IMR-90 (cell line): ENCODE measurements around the gene GPC6. TPM values are rescaled to one million over a fixed set of nuclear protein-coding genes. Genes with fewer than 3 reads are reported as not detected.

Experiments used
- ATAC-seq: fragments of 200-7000 bp; cut with Tn5 transposase; 2 replicates; pipeline ENCODE4 v1.9.1; 2020; ENCODE audit warnings: low read depth, mild to moderate bottlenecking, moderate library complexity
- BruUV-seq: library from RNA; stranded (reverse); fragments of 400-500 nt; replicated peaks from 2 replicates; lab custom pipeline; 2021; lab: Mats Ljungman, UMichigan
- CTCF ChIA-PET: fragments of 300-600 bp; formaldehyde crosslinking; extraction: SDS; loops from one replicate; lab custom pipeline; 2021; ENCODE audit warnings: antibody characterized with exemption; lab: Yijun Ruan, JAX
- POLR2A ChIA-PET: fragments of 300-600 bp; sonication (Branson Sonifier 250); formaldehyde crosslinking; loops from one replicate; lab custom pipeline; 2022; ENCODE audit warnings: antibody characterized with exemption; ENCODE audit not compliant: unreplicated experiment; lab: Charles Lee
- DNase-seq: peaks from one replicate; pipeline ENCODE4 v3.0.0; 2013
- H2AFZ ChIP-seq: replicated peaks from 2 replicates; pipeline ENCODE3; 2013; ENCODE audit warnings: low read length, mild to moderate bottlenecking; ENCODE audit not compliant: poor library complexity
- H2AK5ac ChIP-seq: 2 replicates; pipeline ENCODE4 v1.6.1; 2013; ENCODE audit warnings: low read depth, low read length, inconsistent platforms
- H2AK9ac ChIP-seq: replicated peaks from 2 replicates; pipeline ENCODE3; 2013; ENCODE audit warnings: mild to moderate bottlenecking, low read depth, low read length, moderate library complexity; ENCODE audit not compliant: poor library complexity
- H2BK120ac ChIP-seq: 2 replicates; pipeline ENCODE4 v1.6.1; 2013; ENCODE audit warnings: low read depth, low read length, inconsistent platforms
- H2BK15ac ChIP-seq: 3 replicates; pipeline ENCODE4 v1.6.1; 2013; ENCODE audit warnings: low read depth, low read length, inconsistent platforms
- H2BK20ac ChIP-seq: 2 replicates; pipeline ENCODE4 v1.6.1; 2013; ENCODE audit warnings: low read depth, mild to moderate bottlenecking, inconsistent platforms, low read length, moderate library complexity
- H2BK5ac ChIP-seq: 2 replicates; pipeline ENCODE4 v1.6.1; 2013; ENCODE audit warnings: mild to moderate bottlenecking, low read depth, low read length, inconsistent platforms; ENCODE audit not compliant: poor library complexity, severe bottlenecking
- H3K14ac ChIP-seq: replicated peaks from 2 replicates; pipeline ENCODE4 v1.6.1; 2013; ENCODE audit warnings: low read depth, low read length, inconsistent platforms
- H3K18ac ChIP-seq: 2 replicates; pipeline ENCODE4 v1.6.1; 2013; ENCODE audit warnings: low read depth, low read length, control low read depth
- H3K23ac ChIP-seq: 2 replicates; pipeline ENCODE4 v1.6.1; 2013; ENCODE audit warnings: low read depth, low read length, inconsistent platforms
- H3K27ac ChIP-seq: 2 replicates; pipeline ENCODE4 v1.5.1; 2013; ENCODE audit warnings: mild to moderate bottlenecking, control low read depth, low read length; ENCODE audit not compliant: insufficient read depth
- H3K27me3 ChIP-seq: 2 replicates; pipeline ENCODE4 v1.6.1; 2013; ENCODE audit warnings: low read length; ENCODE audit not compliant: control insufficient read depth, insufficient read depth
- H3K36me3 ChIP-seq: 2 replicates; pipeline ENCODE4 v1.6.1; 2013; ENCODE audit warnings: low read length, mixed read lengths; ENCODE audit not compliant: control insufficient read depth, insufficient read depth
- H3K4ac ChIP-seq: 2 replicates; pipeline ENCODE4 v1.6.1; 2013; ENCODE audit warnings: low read depth, low read length, inconsistent platforms
- H3K4me1 ChIP-seq: 2 replicates; pipeline ENCODE4 v1.6.1; 2013; ENCODE audit warnings: low read length, mixed read lengths; ENCODE audit not compliant: control insufficient read depth, insufficient read depth
- H3K4me2 ChIP-seq: 2 replicates; pipeline ENCODE4 v1.6.1; 2013; ENCODE audit warnings: low read depth, mild to moderate bottlenecking, control low read depth, low read length, moderate library complexity
- H3K4me3 ChIP-seq: 2 replicates; pipeline ENCODE4 v1.5.1; 2013; ENCODE audit warnings: low read depth, mild to moderate bottlenecking, control low read depth, low read length, moderate library complexity; ENCODE audit not compliant: insufficient read depth
- H3K56ac ChIP-seq: 2 replicates; pipeline ENCODE4 v1.6.1; 2013; ENCODE audit warnings: low read length, inconsistent platforms; ENCODE audit not compliant: insufficient read depth; ENCODE audit errors: extremely low read depth
- H3K79me1 ChIP-seq, 2 experiments: 2 replicates each; pipeline ENCODE4 v1.6.1; 2013; ENCODE audit warnings: low read length in 2 of 2, inconsistent platforms in 1 of 2, low read depth in 1 of 2
- H3K9ac ChIP-seq: 2 replicates; pipeline ENCODE4 v1.6.1; 2013; ENCODE audit warnings: low read depth, low read length, control low read depth
- H3K9me1 ChIP-seq: 2 replicates; pipeline ENCODE4 v1.6.1; 2013; ENCODE audit warnings: low read length, inconsistent platforms; ENCODE audit not compliant: insufficient read depth
- H3K9me3 ChIP-seq: 2 replicates; pipeline ENCODE4 v1.6.1; 2013; ENCODE audit warnings: low read length; ENCODE audit not compliant: control insufficient read depth, insufficient read depth
- H4K20me1 ChIP-seq: 2 replicates; pipeline ENCODE4 v1.6.1; 2013; ENCODE audit warnings: low read length, inconsistent platforms; ENCODE audit not compliant: insufficient read depth
- H4K5ac ChIP-seq: 2 replicates; pipeline ENCODE4 v1.6.1; 2013; ENCODE audit warnings: mild to moderate bottlenecking, low read depth, low read length, control low read depth
- H4K8ac ChIP-seq, 2 experiments: 2 replicates each; pipeline ENCODE4 v1.6.1; 2013; ENCODE audit warnings: low read depth in 2 of 2, low read length in 2 of 2, control low read depth in 1 of 2, inconsistent platforms in 1 of 2
- H4K91ac ChIP-seq: 2 replicates; pipeline ENCODE4 v1.6.1; 2013; ENCODE audit warnings: low read depth, low read length, inconsistent platforms; ENCODE audit not compliant: insufficient read depth
- BHLHE40 ChIP-seq: fragments of 150-350 bp; IDR thresholded peaks from 2 replicates; pipeline ENCODE4 v1.6.1; 2016; ENCODE audit warnings: mild to moderate bottlenecking, low read depth, low read length
- CEBPB ChIP-seq: IDR thresholded peaks from 2 replicates; pipeline ENCODE4 v1.6.1; 2012; ENCODE audit warnings: low read depth, low read length, improper control_type of control experiment
- CHD1 ChIP-seq: IDR thresholded peaks from 2 replicates; pipeline ENCODE4 v1.6.1; 2012; ENCODE audit warnings: low read depth, low read length, improper control_type of control experiment
- FOS ChIP-seq: fragments of 150-350 bp; IDR thresholded peaks from 2 replicates; pipeline ENCODE4 v1.6.1; 2016; ENCODE audit warnings: low read depth, low read length
- MAFK ChIP-seq: IDR thresholded peaks from 2 replicates; pipeline ENCODE4 v1.6.1; 2012; ENCODE audit warnings: low read depth, low read length, improper control_type of control experiment
- MAZ ChIP-seq: IDR thresholded peaks from 2 replicates; pipeline ENCODE4 v1.6.1; 2012; ENCODE audit warnings: low read depth, mild to moderate bottlenecking, low read length, improper control_type of control experiment, moderate library complexity, borderline replicate concordance
- MXI1 ChIP-seq: IDR thresholded peaks from 2 replicates; pipeline ENCODE4 v1.6.1; 2012; ENCODE audit warnings: low read depth, mild to moderate bottlenecking, low read length, moderate library complexity, borderline replicate concordance
- RAD21 ChIP-seq: IDR thresholded peaks from 2 replicates; pipeline ENCODE4 v1.6.1; 2012; ENCODE audit warnings: low read length, improper control_type of control experiment
- RCOR1 ChIP-seq: IDR thresholded peaks from 2 replicates; pipeline ENCODE4 v1.6.1; 2012; ENCODE audit warnings: mild to moderate bottlenecking, low read length, improper control_type of control experiment; ENCODE audit not compliant: insufficient replicate concordance
- RFX5 ChIP-seq: IDR thresholded peaks from 2 replicates; pipeline ENCODE4 v1.8.0; 2012; ENCODE audit warnings: low read depth, mild to moderate bottlenecking, low read length, moderate library complexity
- SMC3 ChIP-seq: fragments of 150-350 bp; IDR thresholded peaks from 2 replicates; pipeline ENCODE4 v1.6.1; 2016; ENCODE audit warnings: low read depth, mild to moderate bottlenecking, antibody characterized with exemption, low read length, moderate library complexity
- WGBS, 2 experiments: methylation state at CpG; one replicate each; pipeline versions ENCODE4 v1.1.5 to v1.1.7; 2013; ENCODE audit warnings: missing lambda C conversion rate in 2 of 2; ENCODE audit not compliant: insufficient read length in 1 of 2; ENCODE audit errors: extremely low coverage in 2 of 2; 5-methylcytosine and 5-hydroxymethylcytosine counted together
- dilution Hi-C: fragments of 300-500 bp; cut with HindIII; formaldehyde crosslinking; loops from one replicate; pipeline ENCODE4 v1.14.3; 2018; ENCODE audit warnings: low sequenced_read_pairs; ENCODE audit not compliant: unreplicated experiment
- in situ Hi-C: fragments of 300-500 bp; cut with MboI; formaldehyde crosslinking; loops from 3 replicates; pipeline ENCODE4 v1.14.3; 2019; ENCODE audit warnings: low sequenced_read_pairs, inconsistent platforms, mixed read lengths
- intact Hi-C: fragments of 100-400 bp; cut with micrococcal nuclease; formaldehyde crosslinking; loops from 2 replicates; pipeline ENCODE4 v1.10.0; 2022
- polyA plus RNA-seq, 3 experiments: library from polyadenylated mRNA; depleted of rRNA; stranded (reverse); fragments of >200 nt; gene quantifications; 2 replicates each; pipeline ENCODE4 v1.2.3, GENCODE V29; 2012; ENCODE audit warnings: low replicate concordance in 1 of 3
- total RNA-seq: library from RNA; depleted of rRNA; stranded (reverse); fragments of >200 nt; gene quantifications from 2 replicates; pipeline ENCODE4 v1.2.3, GENCODE V29; 2012
- TF ChIP-seq, protein P1 (sequence below): conservative IDR thresholded peaks from 2 replicates; pipeline ENCODE4 v1.5.1; 2012; ENCODE audit warnings: mild to moderate bottlenecking, low read depth, low read length, improper control_type of control experiment
- TF ChIP-seq, protein P2 (sequence below): fragments of 150-350 bp; IDR thresholded peaks from 2 replicates; pipeline ENCODE4 v1.6.1; 2016; ENCODE audit warnings: low read depth, mild to moderate bottlenecking, low read length, moderate library complexity, borderline replicate concordance
- TF ChIP-seq, protein P3 (sequence below): fragments of 150-350 bp; IDR thresholded peaks from 2 replicates; pipeline ENCODE4 v1.6.1; 2017; ENCODE audit warnings: mild to moderate bottlenecking, antibody characterized with exemption, low read length, low read depth

Gene GPC6
- total and polyA plus RNA-seq, 2 of the 4 experiments (the other 2 are of a cell fraction) = 14.9 to 39.4 TPM

DNA sequence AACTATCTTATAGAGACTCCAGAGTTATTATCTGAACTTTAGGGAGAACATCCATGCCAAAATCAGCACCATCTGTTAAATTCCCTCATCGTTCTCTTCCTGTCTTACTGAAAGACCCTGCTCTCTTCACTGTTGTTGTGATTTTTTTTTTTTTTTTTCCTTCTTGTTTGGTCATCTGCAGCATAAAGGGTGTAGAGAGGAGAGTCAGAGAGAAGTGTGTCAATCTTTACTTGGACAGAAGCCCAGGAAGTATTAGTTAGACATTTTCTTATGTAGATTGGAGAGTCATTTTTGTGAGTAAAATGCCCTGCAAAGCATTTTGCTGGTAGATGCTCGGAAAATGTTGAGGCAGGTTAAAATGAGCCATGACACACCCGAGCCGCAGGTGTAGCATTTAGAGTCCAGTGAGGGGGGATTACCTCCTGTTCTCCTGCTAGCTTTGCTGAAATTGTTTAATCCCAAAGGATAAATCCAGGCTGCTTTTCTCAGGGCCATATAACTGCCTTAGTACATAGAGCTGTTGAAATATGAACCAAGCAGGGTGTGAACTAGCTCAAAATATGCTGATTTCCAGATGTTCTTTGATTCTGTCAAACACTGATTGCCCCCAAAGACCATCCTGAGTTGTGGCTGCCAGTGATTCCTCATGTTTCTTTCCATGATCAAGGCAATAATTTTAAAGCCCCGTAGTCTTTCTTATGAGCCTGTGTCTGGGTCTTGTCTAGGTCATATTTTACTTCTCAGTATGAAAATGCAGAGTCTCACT is 1109.3 kb downstream of the GPC6 start:
- DNase-seq = peak; percentile 28
- TF ChIP-seq MAZ (no peak), RCOR1 (no peak), BHLHE40 (no peak), FOS (no peak), MAFK (no peak), RAD21 (no peak), SMC3 (no peak), MXI1 (no peak), CEBPB (no peak), RFX5 (no peak), CHD1 (no peak)
- TF ChIP-seq, protein P1, sequence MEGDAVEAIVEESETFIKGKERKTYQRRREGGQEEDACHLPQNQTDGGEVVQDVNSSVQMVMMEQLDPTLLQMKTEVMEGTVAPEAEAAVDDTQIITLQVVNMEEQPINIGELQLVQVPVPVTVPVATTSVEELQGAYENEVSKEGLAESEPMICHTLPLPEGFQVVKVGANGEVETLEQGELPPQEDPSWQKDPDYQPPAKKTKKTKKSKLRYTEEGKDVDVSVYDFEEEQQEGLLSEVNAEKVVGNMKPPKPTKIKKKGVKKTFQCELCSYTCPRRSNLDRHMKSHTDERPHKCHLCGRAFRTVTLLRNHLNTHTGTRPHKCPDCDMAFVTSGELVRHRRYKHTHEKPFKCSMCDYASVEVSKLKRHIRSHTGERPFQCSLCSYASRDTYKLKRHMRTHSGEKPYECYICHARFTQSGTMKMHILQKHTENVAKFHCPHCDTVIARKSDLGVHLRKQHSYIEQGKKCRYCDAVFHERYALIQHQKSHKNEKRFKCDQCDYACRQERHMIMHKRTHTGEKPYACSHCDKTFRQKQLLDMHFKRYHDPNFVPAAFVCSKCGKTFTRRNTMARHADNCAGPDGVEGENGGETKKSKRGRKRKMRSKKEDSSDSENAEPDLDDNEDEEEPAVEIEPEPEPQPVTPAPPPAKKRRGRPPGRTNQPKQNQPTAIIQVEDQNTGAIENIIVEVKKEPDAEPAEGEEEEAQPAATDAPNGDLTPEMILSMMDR = no peak
- TF ChIP-seq, protein P2, sequence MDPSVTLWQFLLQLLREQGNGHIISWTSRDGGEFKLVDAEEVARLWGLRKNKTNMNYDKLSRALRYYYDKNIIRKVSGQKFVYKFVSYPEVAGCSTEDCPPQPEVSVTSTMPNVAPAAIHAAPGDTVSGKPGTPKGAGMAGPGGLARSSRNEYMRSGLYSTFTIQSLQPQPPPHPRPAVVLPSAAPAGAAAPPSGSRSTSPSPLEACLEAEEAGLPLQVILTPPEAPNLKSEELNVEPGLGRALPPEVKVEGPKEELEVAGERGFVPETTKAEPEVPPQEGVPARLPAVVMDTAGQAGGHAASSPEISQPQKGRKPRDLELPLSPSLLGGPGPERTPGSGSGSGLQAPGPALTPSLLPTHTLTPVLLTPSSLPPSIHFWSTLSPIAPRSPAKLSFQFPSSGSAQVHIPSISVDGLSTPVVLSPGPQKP = no peak
- TF ChIP-seq, protein P3, sequence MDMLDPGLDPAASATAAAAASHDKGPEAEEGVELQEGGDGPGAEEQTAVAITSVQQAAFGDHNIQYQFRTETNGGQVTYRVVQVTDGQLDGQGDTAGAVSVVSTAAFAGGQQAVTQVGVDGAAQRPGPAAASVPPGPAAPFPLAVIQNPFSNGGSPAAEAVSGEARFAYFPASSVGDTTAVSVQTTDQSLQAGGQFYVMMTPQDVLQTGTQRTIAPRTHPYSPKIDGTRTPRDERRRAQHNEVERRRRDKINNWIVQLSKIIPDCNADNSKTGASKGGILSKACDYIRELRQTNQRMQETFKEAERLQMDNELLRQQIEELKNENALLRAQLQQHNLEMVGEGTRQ = no peak

More for the DNA sequence above, 1109.3 kb downstream of the GPC6 start:
- Histone ChIP-seq H3K36me3 (no peaks in the 10 kb centered on the region), H2BK120ac (no peak overlapping the region), H3K9me3 (no peaks in the 10 kb centered on the region), H3K27ac (no peak overlapping the region), H3K27me3 (no peaks in the 10 kb centered on the region), H3K79me1 (no peaks in the 10 kb centered on the region), H4K8ac (no peak overlapping the region), H3K14ac (no peak overlapping the region), H4K5ac (no peak overlapping the region), H3K4ac (no peak overlapping the region), H3K9me1 (0 out of 2 replicates have a peak, but pooled peaks cover 3% of the 10 kb centered on the region), H2BK20ac (no peak overlapping the region), H4K91ac (no peak overlapping the region), H2BK15ac (no peak overlapping the region), H4K20me1 (no peaks in the 10 kb centered on the region), H3K23ac (no peak overlapping the region), H3K9ac (no peak overlapping the region), H2BK5ac (no peak overlapping the region), H3K18ac (no peak overlapping the region), H2AK5ac (no peak overlapping the region), H3K4me1 (peaks cover 7% of the 10 kb centered on the region; the same call in 1 of the 2 replicates), H2AFZ (no peak overlapping the region), H3K56ac (no peak overlapping the region), H3K4me2 (no peak overlapping the region), H3K4me3 (no peak overlapping the region), H2AK9ac (no peak overlapping the region)
- no TSS peak for BruUV-seq
- in situ Hi-C loops = loop anchor here (25.0 kb wide), 1 partner anchor 1099 kb away; the partner anchor contains the start of gene GPC6
- no peak for ATAC-seq
- intact Hi-C loops = loop anchor here (10.0 kb wide), 1 partner anchor 131 kb away; no protein-coding TSS in a partner anchor
- dilution Hi-C loops = no loop called here
- POLR2A ChIA-PET = no interaction called here
- CTCF ChIA-PET = no interaction called here
- WGBS, 2 experiments = 100% methylated on average over 1 of the region's 5 CpGs; no CpG with 5 or more reads in 1 of the 2 experiments
